T47D (cell line): ENCODE data around the gene FSIP1.
A peak's percentile ranks its signal among the peaks of the same experiment; 100 is the strongest.

Experiments
- DNase-seq, 2 experiments: peaks; one replicate each; pipeline versions ENCODE4 v3.0.0 to v3.0.0-alpha.2; 2011 to 2012; ENCODE audit warnings: low read depth in 1 of 2, low spot score in 1 of 2
- JUND ChIP-seq: IDR thresholded peaks from 2 replicates; pipeline ENCODE4 v1.6.1; 2012; ENCODE audit warnings: low read depth
- in situ Hi-C: cut with HindIII; loops from 2 replicates; pipeline ENCODE4 v1.10.0; 2016; ENCODE audit warnings: low sequenced_read_pairs, low pct_unique_long_range_greater_than_20kb

FSIP1 gene

DNA sequence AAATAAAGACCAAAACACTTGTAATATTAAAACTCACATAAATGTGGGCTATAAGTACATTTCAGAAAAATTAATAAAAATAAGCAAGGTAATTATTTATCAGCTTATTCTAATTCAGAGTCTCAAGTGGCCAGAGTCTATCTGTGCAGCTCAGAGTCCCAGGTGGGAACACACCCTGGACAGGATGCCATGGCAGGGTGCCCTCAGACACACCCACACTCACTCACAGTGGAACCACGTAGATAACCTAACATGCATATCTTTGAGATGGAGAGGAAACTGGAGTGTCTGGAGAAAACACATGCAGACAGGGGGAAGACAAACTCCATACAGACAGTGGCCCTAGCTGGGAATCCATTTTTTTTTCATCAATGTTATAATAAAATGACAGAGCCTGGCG is 37.2 kb downstream of the FSIP1 start:
- no peak for DNase-seq
- in situ Hi-C loops: no loop called here
- TF ChIP-seq JUND: no peak

DNA sequence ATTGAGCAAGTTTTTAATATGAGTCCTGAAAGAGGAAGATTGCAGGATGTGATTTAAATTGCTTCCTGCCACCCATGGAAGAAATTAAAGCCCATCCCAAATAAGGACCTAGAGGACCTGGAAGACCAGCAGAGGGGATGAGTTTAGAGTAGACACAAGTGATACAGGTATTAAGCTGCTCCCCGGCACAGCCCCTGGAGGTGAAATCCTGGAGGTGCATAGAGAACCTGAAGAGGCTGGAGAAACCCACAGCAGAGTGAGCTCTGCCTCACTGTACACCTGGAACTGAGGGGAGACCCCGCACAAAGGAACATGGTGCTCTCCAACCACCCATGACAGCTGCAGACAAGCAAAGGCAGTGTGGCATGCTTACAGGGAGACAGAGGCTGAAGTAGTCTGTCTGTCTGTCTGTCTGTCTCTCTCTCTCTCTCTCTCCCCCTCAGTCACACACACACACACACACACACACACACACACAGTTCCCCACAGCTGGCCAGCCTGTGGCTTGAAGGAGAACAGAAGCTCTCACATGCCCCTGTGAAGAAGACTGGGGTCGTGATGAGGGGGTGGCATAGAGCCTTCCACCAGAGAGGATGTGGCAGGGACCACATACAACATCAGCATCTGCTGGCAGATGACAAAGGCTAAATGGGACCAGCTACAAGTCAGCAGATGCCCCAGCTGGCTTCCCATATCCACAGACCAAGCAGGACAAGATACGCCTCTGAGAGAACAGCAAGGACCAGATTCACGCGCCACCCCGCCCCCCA is 38.1 kb downstream of the FSIP1 start:
- in situ Hi-C loops: no loop called here
- DNase-seq: no peak
- TF ChIP-seq JUND: no peak

- no peak for TF ChIP-seq JUND
- in situ Hi-C loops: no loop called here
Observed at GRCh38 chr15:39743611-39744010, 39.0 kb downstream of the FSIP1 start.

DNA sequence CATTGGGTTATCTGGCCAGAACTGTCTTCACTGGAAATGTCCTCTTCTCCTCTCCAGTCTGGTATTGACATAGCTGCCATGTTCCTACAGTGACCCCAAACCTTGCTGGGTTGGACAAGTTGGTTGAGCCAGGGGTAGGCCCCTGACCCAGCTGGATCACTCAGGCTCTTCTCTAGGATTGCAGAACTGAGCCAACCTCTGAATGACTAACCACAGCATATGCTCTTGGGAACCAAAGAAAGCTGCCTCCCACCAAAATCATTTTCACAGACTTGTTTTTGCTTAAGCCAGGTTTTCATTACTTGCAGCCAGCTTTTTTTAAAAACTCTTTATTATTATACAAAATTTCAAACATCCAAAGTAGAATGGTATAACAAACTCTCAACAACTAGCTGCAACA is 41.4 kb downstream of the FSIP1 start:
- no peak for TF ChIP-seq JUND
- DNase-seq: no peak
- in situ Hi-C loops: no loop called here

More at GRCh38 chr15:39743611-39744010, 39.0 kb downstream of the FSIP1 start:
- no peak for DNase-seq

DNA sequence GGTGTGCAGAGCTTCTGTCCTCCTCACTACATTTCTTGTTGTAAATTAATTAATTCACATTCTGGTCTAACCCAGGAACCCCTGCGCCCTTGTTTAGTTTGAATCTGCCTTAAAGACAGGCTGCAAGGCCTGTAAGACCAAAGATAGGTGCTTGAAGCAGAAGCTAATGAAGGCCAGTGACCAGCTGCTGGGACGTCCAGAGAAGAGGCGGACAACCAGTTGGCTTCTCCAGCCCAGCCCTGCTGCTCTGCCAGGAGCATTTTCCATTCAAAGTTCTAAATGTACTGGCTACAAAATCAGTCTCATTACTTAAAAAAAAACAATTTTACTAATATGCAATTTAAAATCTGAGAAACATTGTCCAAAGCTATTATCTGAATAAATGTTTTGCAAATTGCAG is 43.6 kb downstream of the FSIP1 start:
- TF ChIP-seq JUND: no peak
- no peak for DNase-seq
- in situ Hi-C loops: no loop called here

DNA sequence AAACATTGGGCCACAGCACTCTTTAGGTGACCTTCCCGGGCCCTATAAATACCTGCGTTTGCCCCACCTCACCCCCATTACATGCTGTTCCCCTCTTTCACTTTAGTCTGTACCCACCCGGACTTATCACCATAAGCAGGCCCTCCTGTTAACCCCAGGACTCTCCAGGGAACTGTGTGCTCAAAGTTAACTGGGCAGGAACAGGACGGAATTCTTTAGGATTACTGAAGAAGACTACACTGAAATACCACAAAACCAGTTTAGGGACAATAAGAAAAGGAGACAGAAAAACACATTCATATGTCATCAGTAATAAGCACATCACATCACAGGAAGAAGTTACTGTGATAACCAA is 45.5 kb downstream of the FSIP1 start:
- TF ChIP-seq JUND: no peak
- no peak for DNase-seq
- in situ Hi-C loops: no loop called here

GRCh38 chr15:39736412-39737195 is 46.0 kb downstream of the FSIP1 start:
- DNase-seq: peak in 1 of 2 experiments; percentile 42
- no peak for TF ChIP-seq JUND
- in situ Hi-C loops: no loop called here

DNA sequence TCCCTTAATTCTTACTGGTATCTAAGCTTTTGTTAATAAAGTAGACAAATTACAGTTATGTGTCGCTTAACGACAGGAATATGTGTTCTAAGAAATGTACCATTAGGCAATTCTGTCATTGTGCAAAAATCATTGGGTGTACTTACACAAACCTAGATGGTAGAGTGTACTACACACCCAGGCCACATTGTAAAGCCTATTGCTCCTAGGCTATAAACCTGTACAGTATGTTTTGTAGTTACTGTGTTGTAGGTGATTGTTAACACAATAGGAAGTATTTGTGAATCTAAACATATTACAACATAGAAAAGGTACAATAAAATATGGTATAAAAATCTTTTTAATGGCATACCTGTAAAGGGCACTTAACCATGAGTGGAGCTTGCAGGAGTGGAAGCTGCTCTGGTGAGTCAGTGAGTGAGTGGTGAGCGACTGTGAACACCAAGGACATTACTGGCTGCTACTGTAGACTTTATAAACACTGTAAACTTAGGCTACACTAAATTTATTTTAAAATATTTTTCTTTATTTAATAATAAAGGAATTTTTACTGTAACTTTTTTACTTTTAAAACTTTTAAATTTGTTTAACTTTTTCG is 47.4 kb downstream of the FSIP1 start:
- no peak for TF ChIP-seq JUND
- in situ Hi-C loops: no loop called here
- DNase-seq: no peak

- in situ Hi-C loops: no loop called here
- no peak for TF ChIP-seq JUND
- DNase-seq: no peak
Observed at GRCh38 chr15:39731266-39731665, 51.4 kb downstream of the FSIP1 start.

- no peak for TF ChIP-seq JUND
- in situ Hi-C loops: no loop called here
- no peak for DNase-seq
Observed at GRCh38 chr15:39730552-39730951, 52.1 kb downstream of the FSIP1 start.

DNA sequence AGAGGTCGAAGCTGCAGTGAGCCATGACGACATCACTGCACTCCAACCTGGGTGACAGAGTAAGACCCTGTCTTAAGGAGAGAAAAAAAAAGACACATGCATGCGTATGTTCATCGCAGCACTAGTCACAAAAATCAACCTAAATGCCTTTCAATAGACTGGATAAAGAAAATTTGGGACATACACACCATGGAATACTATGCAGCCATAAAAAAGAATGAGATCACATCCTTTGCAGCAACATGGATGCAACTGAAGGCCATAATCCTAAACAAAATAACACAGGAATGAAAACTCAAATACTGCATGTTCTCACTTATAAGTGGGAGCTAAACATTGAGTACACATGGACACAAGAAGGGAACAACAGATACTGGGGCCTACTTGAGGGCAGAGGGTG is 53.1 kb downstream of the FSIP1 start:
- DNase-seq: no peak
- in situ Hi-C loops: no loop called here
- TF ChIP-seq JUND: no peak

DNA sequence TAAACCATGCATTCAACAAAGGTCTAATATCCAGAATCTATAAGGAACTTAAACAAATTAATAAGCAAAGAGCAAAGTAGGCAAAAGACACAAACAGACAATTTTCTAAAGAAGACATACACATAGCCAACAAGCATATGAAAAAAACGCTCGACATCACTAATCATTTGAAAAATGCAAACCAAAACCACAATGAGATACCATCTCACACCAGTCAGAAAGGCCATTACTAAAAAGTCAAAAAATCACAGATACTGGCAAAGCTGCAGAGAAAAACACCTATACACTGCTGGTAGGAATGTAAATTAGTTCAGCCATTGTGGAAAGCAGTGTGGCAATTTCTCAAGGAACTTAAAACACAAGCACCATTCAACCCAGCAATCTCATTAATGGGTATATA is 53.8 kb downstream of the FSIP1 start:
- DNase-seq: no peak
- TF ChIP-seq JUND: no peak
- in situ Hi-C loops: no loop called here

DNA sequence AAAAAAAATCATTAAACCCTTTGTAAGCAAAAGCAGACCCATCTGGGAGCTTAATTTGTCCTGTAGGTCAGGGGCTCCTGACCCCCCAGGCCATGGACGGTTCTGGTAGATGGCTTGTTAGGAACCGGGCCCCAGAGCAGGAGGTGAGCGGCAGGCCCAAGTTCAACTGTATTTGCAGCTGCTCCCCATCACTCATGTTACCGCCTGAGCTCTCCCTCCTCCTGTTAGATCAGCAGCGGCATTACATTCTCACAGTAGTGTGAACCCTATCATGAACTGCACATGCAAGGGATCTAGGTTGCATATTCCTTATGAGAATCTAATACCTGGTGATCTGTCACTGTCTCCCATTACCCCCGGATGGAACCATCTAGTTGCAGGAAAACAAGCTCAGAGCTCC is 60.7 kb downstream of the FSIP1 start:
- no peak for TF ChIP-seq JUND
- in situ Hi-C loops: no loop called here
- no peak for DNase-seq
